C4-2B (cell line): ENCODE measurements around the gene TREX2.

Experiments used
- H3K27ac ChIP-seq: fragments of 450-650 bp; 2 replicates; pipeline ENCODE4 v1.5.1; 2017
- ZFX ChIP-seq: fragments of 450-650 bp; IDR thresholded peaks from 2 replicates; pipeline ENCODE4 v1.6.1; 2017
- TF ChIP-seq, protein P1 (sequence below): fragments of 450-650 bp; conservative IDR thresholded peaks from 2 replicates; pipeline ENCODE4 v1.5.1; 2017; ENCODE audit warnings: mild to moderate bottlenecking

Gene TREX2

GRCh38 chrX:153482376-153483015 is 36.6 kb upstream of the TREX2 start:
- no peak overlapping the region for H3K27ac ChIP-seq
- TF ChIP-seq, protein P1, sequence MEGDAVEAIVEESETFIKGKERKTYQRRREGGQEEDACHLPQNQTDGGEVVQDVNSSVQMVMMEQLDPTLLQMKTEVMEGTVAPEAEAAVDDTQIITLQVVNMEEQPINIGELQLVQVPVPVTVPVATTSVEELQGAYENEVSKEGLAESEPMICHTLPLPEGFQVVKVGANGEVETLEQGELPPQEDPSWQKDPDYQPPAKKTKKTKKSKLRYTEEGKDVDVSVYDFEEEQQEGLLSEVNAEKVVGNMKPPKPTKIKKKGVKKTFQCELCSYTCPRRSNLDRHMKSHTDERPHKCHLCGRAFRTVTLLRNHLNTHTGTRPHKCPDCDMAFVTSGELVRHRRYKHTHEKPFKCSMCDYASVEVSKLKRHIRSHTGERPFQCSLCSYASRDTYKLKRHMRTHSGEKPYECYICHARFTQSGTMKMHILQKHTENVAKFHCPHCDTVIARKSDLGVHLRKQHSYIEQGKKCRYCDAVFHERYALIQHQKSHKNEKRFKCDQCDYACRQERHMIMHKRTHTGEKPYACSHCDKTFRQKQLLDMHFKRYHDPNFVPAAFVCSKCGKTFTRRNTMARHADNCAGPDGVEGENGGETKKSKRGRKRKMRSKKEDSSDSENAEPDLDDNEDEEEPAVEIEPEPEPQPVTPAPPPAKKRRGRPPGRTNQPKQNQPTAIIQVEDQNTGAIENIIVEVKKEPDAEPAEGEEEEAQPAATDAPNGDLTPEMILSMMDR: no peak
- TF ChIP-seq ZFX: no peak

- TF ChIP-seq, protein P1: no peak
- no peak for TF ChIP-seq ZFX
- H3K27ac ChIP-seq: no peak overlapping the region
Measured at GRCh38 chrX:153481043-153481442, 35.2 kb upstream of the TREX2 start.

GRCh38 chrX:153478746-153479145 is 32.9 kb upstream of the TREX2 start:
- TF ChIP-seq, protein P1: no peak
- no peak for TF ChIP-seq ZFX
- no peak overlapping the region for H3K27ac ChIP-seq

DNA sequence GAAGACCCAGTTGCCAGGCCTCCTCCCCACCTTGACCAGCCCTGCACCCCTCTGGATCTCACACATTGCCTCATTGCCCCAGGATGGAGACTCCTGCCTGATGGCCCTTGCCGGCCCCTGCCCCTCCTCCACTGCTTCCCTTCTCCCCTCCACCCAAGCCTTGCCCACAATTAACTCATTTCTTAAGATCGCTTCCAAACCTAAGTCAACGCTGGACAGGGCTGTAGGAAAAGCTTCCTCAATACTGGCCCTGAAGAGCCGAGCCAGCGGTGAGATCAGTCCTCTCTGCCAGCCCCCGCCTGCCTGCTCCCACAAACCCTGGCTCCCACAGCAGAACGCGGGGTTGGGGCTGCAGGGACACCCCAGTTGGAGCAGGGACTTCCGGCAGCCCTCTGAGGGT is 32.0 kb upstream of the TREX2 start:
- H3K27ac ChIP-seq: no peak overlapping the region
- TF ChIP-seq, protein P1: no peak
- TF ChIP-seq ZFX: no peak

GRCh38 chrX:153477364-153477857 is 31.6 kb upstream of the TREX2 start:
- no peak overlapping the region for H3K27ac ChIP-seq

GRCh38 chrX:153476666-153477363 is 31.0 kb upstream of the TREX2 start:
- no peak overlapping the region for H3K27ac ChIP-seq
- no peak for TF ChIP-seq ZFX
- TF ChIP-seq, protein P1: no peak

More at GRCh38 chrX:153477364-153477857, 31.6 kb upstream of the TREX2 start:
- TF ChIP-seq ZFX: no peak
- TF ChIP-seq, protein P1: no peak

GRCh38 chrX:153475751-153476281 is 30.0 kb upstream of the TREX2 start:
- TF ChIP-seq ZFX: no peak
- TF ChIP-seq, protein P1: no peak
- H3K27ac ChIP-seq: no peak overlapping the region
